IPS-18c (cell line): ENCODE results near the gene ASCL5.

Source experiments
- H3K4me3 ChIP-seq: 2 replicates; pipeline ENCODE4 v1.7.0; 2013; ENCODE audit warnings: low read depth, mild to moderate bottlenecking, low read length, moderate library complexity; ENCODE audit not compliant: insufficient read depth
- H3K9me3 ChIP-seq: one replicate; pipeline ENCODE4 v1.6.1; 2013; ENCODE audit warnings: mild to moderate bottlenecking, low read length, moderate library complexity; ENCODE audit not compliant: control insufficient read depth, insufficient read depth

The ASCL5 gene

GRCh38 chr1:201119206-201120197 is 7.5 kb downstream of the ASCL5 start:
- Histone ChIP-seq H3K4me3 (no peak overlapping the region), H3K9me3 (no peaks in the 10 kb centered on the region)

GRCh38 chr1:201116091-201116490 is 10.9 kb downstream of the ASCL5 start:
- Histone ChIP-seq H3K9me3 (no peaks in the 10 kb centered on the region), H3K4me3 (no peak overlapping the region)

GRCh38 chr1:201115390-201115937 is 11.5 kb downstream of the ASCL5 start:
- H3K9me3 ChIP-seq, result no peaks in the 10 kb centered on the region
- H3K4me3 ChIP-seq, result no peak overlapping the region

- H3K9me3 ChIP-seq, result no peaks in the 10 kb centered on the region
Measured at GRCh38 chr1:201114245-201115131, 12.5 kb downstream of the ASCL5 start.

GRCh38 chr1:201113451-201114244 is 13.3 kb downstream of the ASCL5 start:
- Histone ChIP-seq H3K4me3 (0 out of 2 replicates have a peak overlapping the region, but pooled peaks have one; percentile 78), H3K9me3 (no peaks in the 10 kb centered on the region)

More at GRCh38 chr1:201114245-201115131, 12.5 kb downstream of the ASCL5 start:
- H3K4me3 ChIP-seq, result peak overlapping the region; percentile 78

- Histone ChIP-seq H3K4me3 (no peak overlapping the region), H3K9me3 (no peaks in the 10 kb centered on the region)
Measured at GRCh38 chr1:201112926-201113325, 14.1 kb downstream of the ASCL5 start.

- H3K9me3 ChIP-seq, result no peaks in the 10 kb centered on the region
Measured at GRCh38 chr1:201112173-201112731, 14.7 kb downstream of the ASCL5 start, which contains the start of gene CACNA1S. TSS of gene CACNA1S (minus strand) at chr1:201112426. CDS start at chr1:201112339, 87 bp downstream.

GRCh38 chr1:201111672-201112071 is 15.3 kb downstream of the ASCL5 start:
- Histone ChIP-seq H3K9me3 (no peaks in the 10 kb centered on the region), H3K4me3 (no peak overlapping the region)

More at GRCh38 chr1:201112173-201112731, 14.7 kb downstream of the ASCL5 start, which contains the start of gene CACNA1S:
- no peak within 1 kb of the TSS for H3K4me3 ChIP-seq

GRCh38 chr1:201111156-201111555 is 15.8 kb downstream of the ASCL5 start:
- Histone ChIP-seq H3K4me3 (no peak overlapping the region), H3K9me3 (no peaks in the 10 kb centered on the region)

- H3K4me3 ChIP-seq, result no peak overlapping the region
- no peaks in the 10 kb centered on the region for H3K9me3 ChIP-seq
Measured at GRCh38 chr1:201110616-201111015, 16.4 kb downstream of the ASCL5 start.

GRCh38 chr1:201110138-201110537 is 16.8 kb downstream of the ASCL5 start:
- H3K4me3 ChIP-seq, result no peak overlapping the region
- H3K9me3 ChIP-seq, result no peaks in the 10 kb centered on the region

GRCh38 chr1:201109651-201110050 is 17.3 kb downstream of the ASCL5 start:
- no peak overlapping the region for H3K4me3 ChIP-seq
- H3K9me3 ChIP-seq, result no peaks in the 10 kb centered on the region

- H3K9me3 ChIP-seq, result no peaks in the 10 kb centered on the region
- H3K4me3 ChIP-seq, result no peak overlapping the region
Measured at GRCh38 chr1:201108614-201109013, 18.4 kb downstream of the ASCL5 start.

- Histone ChIP-seq H3K4me3 (no peak overlapping the region), H3K9me3 (no peaks in the 10 kb centered on the region)
Measured at GRCh38 chr1:201105688-201106087, 21.3 kb downstream of the ASCL5 start.

GRCh38 chr1:201104141-201104540 is 22.8 kb downstream of the ASCL5 start:
- H3K4me3 ChIP-seq, result no peak overlapping the region
- no peaks in the 10 kb centered on the region for H3K9me3 ChIP-seq

GRCh38 chr1:201103666-201104065 is 23.3 kb downstream of the ASCL5 start:
- Histone ChIP-seq H3K4me3 (no peak overlapping the region), H3K9me3 (no peaks in the 10 kb centered on the region)
